GM12878 (cell line): ENCODE data around the gene KIF3A. TPM values are rescaled to one million over a fixed set of nuclear protein-coding genes. Genes with fewer than 3 reads are reported as not detected.

Experiments
- ATF2 ChIP-seq: IDR thresholded peaks from 2 replicates; pipeline ENCODE4 v1.6.1; 2012; ENCODE audit warnings: low read length, inconsistent platforms
- BCL11A ChIP-seq: IDR thresholded peaks from 2 replicates; pipeline ENCODE4 v1.6.1; 2011; ENCODE audit warnings: low read depth, low read length
- DPF2 ChIP-seq: fragments of 450-650 bp; IDR thresholded peaks from 2 replicates; pipeline ENCODE4 v1.6.1; 2017; ENCODE audit warnings: mild to moderate bottlenecking
- EED ChIP-seq: sonication (generic); IDR thresholded peaks from 2 replicates; pipeline ENCODE4 v1.6.1; 2016; ENCODE audit warnings: antibody characterized with exemption, low read depth
- EP300 ChIP-seq, 2 experiments: fragments of 150-350 bp in 1 of 2; IDR thresholded peaks; 2 replicates each; pipeline ENCODE4 v1.6.1; 2011 to 2012; ENCODE audit warnings: low read depth in 2 of 2, low read length in 2 of 2, borderline replicate concordance in 1 of 2, improper control_type of control experiment in 1 of 2, inconsistent platforms in 1 of 2; ENCODE audit not compliant: control insufficient read depth in 1 of 2
- FOS ChIP-seq: IDR thresholded peaks from 3 replicates; pipeline ENCODE4 v1.6.1; 2011; ENCODE audit warnings: borderline replicate concordance; ENCODE audit not compliant: insufficient read length; ENCODE audit errors: extremely low read depth
- JUNB ChIP-seq: IDR thresholded peaks from 2 replicates; pipeline ENCODE4 v1.6.1; 2016; ENCODE audit warnings: antibody characterized with exemption, mild to moderate bottlenecking
- MLLT1 ChIP-seq: fragments of 450-650 bp; IDR thresholded peaks from 2 replicates; pipeline ENCODE4 v1.6.1; 2016; ENCODE audit warnings: mild to moderate bottlenecking
- MYB ChIP-seq: fragments of 150-350 bp; IDR thresholded peaks from 2 replicates; pipeline ENCODE4 v1.6.1; 2014; ENCODE audit warnings: mild to moderate bottlenecking, low read depth, low read length, borderline replicate concordance
- MYC ChIP-seq: IDR thresholded peaks from 2 replicates; pipeline ENCODE4 v1.6.1; 2011; ENCODE audit warnings: mild to moderate bottlenecking, low read length, moderate library complexity, inconsistent platforms; ENCODE audit not compliant: insufficient read depth, insufficient replicate concordance, insufficient read length, severe bottlenecking
- NFXL1 ChIP-seq: fragments of 450-650 bp; IDR thresholded peaks from 2 replicates; pipeline ENCODE4 v1.6.1; 2017; ENCODE audit warnings: antibody characterized with exemption, mild to moderate bottlenecking, borderline replicate concordance
- PAX5 ChIP-seq: IDR thresholded peaks from 2 replicates; pipeline ENCODE4 v1.6.1; 2011; ENCODE audit warnings: low read depth, low read length, borderline replicate concordance
- PML ChIP-seq: IDR thresholded peaks from 2 replicates; pipeline ENCODE4 v1.6.1; 2012; ENCODE audit warnings: low read length, inconsistent platforms
- POLR2A ChIP-seq: IDR thresholded peaks from 2 replicates; pipeline ENCODE4 v1.6.1; 2011; ENCODE audit warnings: low read depth, mild to moderate bottlenecking, low read length
- RAD21 ChIP-seq: IDR thresholded peaks from 2 replicates; pipeline ENCODE4 v1.6.1; 2011; ENCODE audit warnings: mild to moderate bottlenecking, low read depth, low read length, moderate library complexity; ENCODE audit not compliant: insufficient read depth
- RBBP5 ChIP-seq: fragments of 200-600 bp; sonication (generic); conservative IDR thresholded peaks from 2 replicates; pipeline ENCODE4 v1.6.1; 2016
- RFX5 ChIP-seq: IDR thresholded peaks from 2 replicates; pipeline ENCODE4 v1.6.1; 2011; ENCODE audit warnings: low read depth, low read length, improper control_type of control experiment
- SMAD1 ChIP-seq: fragments of 450-650 bp; IDR thresholded peaks from 2 replicates; pipeline ENCODE4 v1.6.1; 2018; ENCODE audit warnings: mild to moderate bottlenecking, low read depth; ENCODE audit not compliant: partially characterized antibody
- SMAD5 ChIP-seq: IDR thresholded peaks from 2 replicates; pipeline ENCODE4 v1.6.1; 2016; ENCODE audit warnings: antibody characterized with exemption, low read depth
- SP1 ChIP-seq: IDR thresholded peaks from one replicate; pipeline ENCODE4 v1.6.1; 2011; ENCODE audit warnings: low read depth, low read length
- SREBF1 ChIP-seq: IDR thresholded peaks from 2 replicates; pipeline ENCODE4 v1.6.1; 2012; ENCODE audit warnings: mild to moderate bottlenecking, low read length
- SUPT20H ChIP-seq: IDR thresholded peaks from 2 replicates; pipeline ENCODE4 v1.6.1; 2011; ENCODE audit warnings: low read depth, mild to moderate bottlenecking, low read length, moderate library complexity, borderline replicate concordance; ENCODE audit not compliant: control insufficient read depth
- TCF12 ChIP-seq: IDR thresholded peaks from 2 replicates; pipeline ENCODE4 v1.6.1; 2011; ENCODE audit warnings: low read depth, mild to moderate bottlenecking, low read length
- USF1 ChIP-seq: IDR thresholded peaks from 2 replicates; pipeline ENCODE4 v1.6.1; 2011; ENCODE audit warnings: borderline replicate concordance, low read depth, mild to moderate bottlenecking, moderate library complexity, mixed read lengths, low read length; ENCODE audit not compliant: insufficient read depth; ENCODE audit errors: extremely low read length
- ZBED1 ChIP-seq: IDR thresholded peaks from 2 replicates; pipeline ENCODE4 v1.6.1; 2016; ENCODE audit warnings: borderline replicate concordance
- ZBTB33 ChIP-seq: fragments of 450-650 bp; IDR thresholded peaks from 2 replicates; pipeline ENCODE4 v1.6.1; 2017; ENCODE audit warnings: mild to moderate bottlenecking
- ZNF217 ChIP-seq: fragments of 450-650 bp; IDR thresholded peaks from 2 replicates; pipeline ENCODE4 v1.6.1; 2017; ENCODE audit warnings: antibody characterized with exemption, mild to moderate bottlenecking
- ZNF24 ChIP-seq: fragments of 450-650 bp; IDR thresholded peaks from 2 replicates; pipeline ENCODE4 v1.6.1; 2017; ENCODE audit warnings: antibody characterized with exemption, mild to moderate bottlenecking
- ZNF274 ChIP-seq: IDR thresholded peaks from one replicate; pipeline ENCODE4 v1.8.0; 2011; ENCODE audit not compliant: insufficient read length, insufficient read depth
- ZNF384 ChIP-seq: IDR thresholded peaks from 2 replicates; pipeline ENCODE4 v1.6.1; 2012; ENCODE audit warnings: low read depth, mild to moderate bottlenecking, low read length, improper control_type of control experiment, borderline replicate concordance
- polyA plus RNA-seq, 11 experiments: library from polyadenylated mRNA; depleted of rRNA in 4 of 11; unstranded in 6 of 11; stranded (reverse) in 5 of 11; fragments of >200 nt; fragmentation: Nextera tagmentation in 4 of 11; fragmentation: Illumina TruSeq in 1 of 11; extraction: Ambion mirVana in 4 of 11; extraction: Trizol in 1 of 11; gene quantifications; 1 replicate in 1 of 11; 2 replicates in 10 of 11; pipeline versions ENCODE4 v1.2.1 to v1.2.3, GENCODE V29; 2011 to 2016; ENCODE audit warnings: inconsistent platforms in 2 of 11, missing spikeins in 2 of 11, low read depth in 1 of 11
- total RNA-seq, 4 experiments: library from RNA; depleted of rRNA in 3 of 4; stranded (reverse); fragments of >200 nt in 3 of 4; fragmentation: Illumina TruSeq in 1 of 4; extraction: Trizol in 1 of 4; gene quantifications; 2 replicates each; pipeline versions ENCODE4 v1.2.1 to v1.2.3, GENCODE V29; 2013 to 2021

The KIF3A gene
- total and polyA plus RNA-seq, 10 of the 15 experiments (the other 5 are each of a cell fraction or from before 2014, with no cell fraction given) = 2.7 to 36.5 (median 10.0) TPM

- TF ChIP-seq ZNF384 (peak; percentile 98), ZNF217 (no peak), MYC (no peak), PAX5 (0 out of 2 replicates have a peak, but pooled peaks have one; percentile 33), POLR2A (no peak), MYB (no peak), PML (no peak), MLLT1 (peak; percentile 93), DPF2 (no peak), SMAD5 (no peak), SUPT20H (no peak), ZNF24 (no peak), BCL11A (no peak; the same call in 1 of the 2 replicates), EED (peak; percentile 57; the same call in 1 of the 2 replicates), FOS (no peak), NFXL1 (no peak), JUNB (peak; percentile 62), RFX5 (no peak), EP300 (IDR thresholded peaks at IDR 0.05; ENCODE audit: borderline replicate concordance in 1 of 2, control insufficient read depth in 1 of 2, low read depth in 2 of 2, low read length in 2 of 2) (peak; percentile 87 to 93), SREBF1 (no peak), SP1 (no peak), USF1 (no peak), ATF2 (peak; percentile 94), TCF12 (no peak), ZBED1 (peak; percentile 54; the same call in 1 of the 2 replicates), ZBTB33 (no peak), RAD21 (no peak), ZNF274 (no peak), RBBP5 (no peak), SMAD1 (peak; percentile 33)
These were observed 14.1 kb upstream of the KIF3A start (continued) for GRCh38 chr5:132751444-132751843.
